Suprapubic skin (tissue), 4 donors: ENCODE measurements around the gene KANSL1. TPM values are rescaled to one million over a fixed set of nuclear protein-coding genes. Genes with fewer than 3 reads are reported as not detected.
"Not testable (repeated sequence)": the region's sequence is repeated elsewhere in the genome, so short reads cannot be mapped to it uniquely, and the experiment has no call there.

Experiments
- DNase-seq, 2 donors: peaks; one replicate each; pipeline ENCODE4 v3.0.0-alpha.2; 2019; ENCODE audit warnings: low spot score in 2 of 2
- H3K27ac ChIP-seq: fragments of 200-600 bp; sonication (generic); one replicate; pipeline ENCODE4 v1.5.1; 2019
- H3K27me3 ChIP-seq: fragments of 200-600 bp; sonication (generic); one replicate; pipeline ENCODE4 v1.5.1; 2019
- H3K36me3 ChIP-seq: fragments of 200-600 bp; sonication (generic); one replicate; pipeline ENCODE4 v1.5.1; 2019
- H3K4me1 ChIP-seq: fragments of 200-600 bp; sonication (generic); one replicate; pipeline ENCODE4 v1.5.1; 2019
- H3K4me3 ChIP-seq: fragments of 200-600 bp; sonication (generic); one replicate; pipeline ENCODE4 v1.5.1; 2019; ENCODE audit warnings: mild to moderate bottlenecking
- H3K9me3 ChIP-seq: fragments of 200-600 bp; sonication (generic); one replicate; pipeline ENCODE4 v1.5.1; 2019
- EP300 ChIP-seq: sonication (generic); formaldehyde crosslinking; IDR thresholded peaks from one replicate; pipeline ENCODE4 v1.6.1; 2017; ENCODE audit warnings: antibody characterized with exemption
- POLR2A ChIP-seq, 2 donors: fragments of 450-650 bp; IDR thresholded peaks; one replicate each; pipeline ENCODE4 v1.6.1; 2017; ENCODE audit warnings: antibody characterized with exemption in 2 of 2, mild to moderate bottlenecking in 2 of 2, moderate library complexity in 2 of 2
- POLR2AphosphoS5 ChIP-seq, 3 donors: sonication (generic); formaldehyde crosslinking; IDR thresholded peaks; one replicate each; pipeline ENCODE4 v1.6.1; 2017; ENCODE audit warnings: antibody characterized with exemption in 3 of 3
- WGBS: methylation state at CpG from one replicate; pipeline ENCODE4 v1.1.5; 2018; 5-methylcytosine and 5-hydroxymethylcytosine counted together
- total RNA-seq, 4 donors: library from RNA; depleted of rRNA; stranded (reverse); fragments of >200 nt; gene quantifications; one replicate each; pipeline ENCODE4 v1.1.0, GENCODE V29; 2016
- TF ChIP-seq, protein P1 (sequence below), 2 donors: fragments of 200-600 bp in 1 of 2; fragments of 450-650 bp in 1 of 2; sonication (generic) in 1 of 2; IDR thresholded peaks; one replicate each; pipeline ENCODE4 v1.5.1; 2016 to 2019; ENCODE audit warnings: antibody characterized with exemption in 2 of 2, mild to moderate bottlenecking in 1 of 2, moderate library complexity in 1 of 2

The KANSL1 gene
- total RNA-seq, 4 donors from 2014 or later, result 68.2 to 187 (median 79.0) TPM

DNA sequence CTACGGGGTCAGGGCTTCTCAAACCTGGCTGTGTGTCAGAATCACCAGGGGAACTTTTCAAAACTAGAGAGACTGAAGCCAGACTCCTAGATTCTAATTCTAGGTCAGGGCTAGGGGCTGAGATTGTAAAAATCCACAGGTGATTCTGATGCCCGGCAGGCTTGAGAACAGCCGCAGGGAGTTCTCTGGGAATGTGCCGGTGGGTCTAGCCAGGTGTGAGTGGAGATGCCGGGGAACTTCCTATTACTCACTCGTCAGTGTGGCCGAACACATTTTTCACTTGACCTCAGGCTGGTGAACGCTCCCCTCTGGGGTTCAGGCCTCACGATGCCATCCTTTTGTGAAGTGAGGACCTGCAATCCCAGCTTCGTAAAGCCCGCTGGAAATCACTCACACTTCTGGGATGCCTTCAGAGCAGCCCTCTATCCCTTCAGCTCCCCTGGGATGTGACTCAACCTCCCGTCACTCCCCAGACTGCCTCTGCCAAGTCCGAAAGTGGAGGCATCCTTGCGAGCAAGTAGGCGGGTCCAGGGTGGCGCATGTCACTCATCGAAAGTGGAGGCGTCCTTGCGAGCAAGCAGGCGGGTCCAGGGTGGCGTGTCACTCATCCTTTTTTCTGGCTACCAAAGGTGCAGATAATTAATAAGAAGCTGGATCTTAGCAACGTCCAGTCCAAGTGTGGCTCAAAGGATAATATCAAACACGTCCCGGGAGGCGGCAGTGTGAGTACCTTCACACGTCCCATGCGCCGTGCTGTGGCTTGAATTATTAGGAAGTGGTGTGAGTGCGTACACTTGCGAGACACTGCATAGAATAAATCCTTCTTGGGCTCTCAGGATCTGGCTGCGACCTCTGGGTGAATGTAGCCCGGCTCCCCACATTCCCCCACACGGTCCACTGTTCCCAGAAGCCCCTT lies 183.3 kb downstream of the KANSL1 start:
- H3K4me1 ChIP-seq, result peaks cover 11% of the 10 kb centered on the region
- 82% methylated on average over 30 of the region's 33 CpGs for whole genome bisulfite sequencing
- H3K27me3 ChIP-seq, result no peaks in the 10 kb centered on the region
- no peak overlapping the region for H3K4me3 ChIP-seq
- H3K9me3 ChIP-seq, result no peaks in the 10 kb centered on the region
- no peaks in the 10 kb centered on the region for H3K36me3 ChIP-seq
- no peak overlapping the region for H3K27ac ChIP-seq
- no peak for DNase-seq
- no peak for TF ChIP-seq POLR2A (IDR thresholded peaks at IDR 0.05)
- TF ChIP-seq, protein P1, sequence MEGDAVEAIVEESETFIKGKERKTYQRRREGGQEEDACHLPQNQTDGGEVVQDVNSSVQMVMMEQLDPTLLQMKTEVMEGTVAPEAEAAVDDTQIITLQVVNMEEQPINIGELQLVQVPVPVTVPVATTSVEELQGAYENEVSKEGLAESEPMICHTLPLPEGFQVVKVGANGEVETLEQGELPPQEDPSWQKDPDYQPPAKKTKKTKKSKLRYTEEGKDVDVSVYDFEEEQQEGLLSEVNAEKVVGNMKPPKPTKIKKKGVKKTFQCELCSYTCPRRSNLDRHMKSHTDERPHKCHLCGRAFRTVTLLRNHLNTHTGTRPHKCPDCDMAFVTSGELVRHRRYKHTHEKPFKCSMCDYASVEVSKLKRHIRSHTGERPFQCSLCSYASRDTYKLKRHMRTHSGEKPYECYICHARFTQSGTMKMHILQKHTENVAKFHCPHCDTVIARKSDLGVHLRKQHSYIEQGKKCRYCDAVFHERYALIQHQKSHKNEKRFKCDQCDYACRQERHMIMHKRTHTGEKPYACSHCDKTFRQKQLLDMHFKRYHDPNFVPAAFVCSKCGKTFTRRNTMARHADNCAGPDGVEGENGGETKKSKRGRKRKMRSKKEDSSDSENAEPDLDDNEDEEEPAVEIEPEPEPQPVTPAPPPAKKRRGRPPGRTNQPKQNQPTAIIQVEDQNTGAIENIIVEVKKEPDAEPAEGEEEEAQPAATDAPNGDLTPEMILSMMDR (IDR thresholded peaks at IDR 0.05), result no peak
- TF ChIP-seq POLR2AphosphoS5 (IDR thresholded peaks at IDR 0.05), result no peak
- TF ChIP-seq EP300, result no peak

DNA sequence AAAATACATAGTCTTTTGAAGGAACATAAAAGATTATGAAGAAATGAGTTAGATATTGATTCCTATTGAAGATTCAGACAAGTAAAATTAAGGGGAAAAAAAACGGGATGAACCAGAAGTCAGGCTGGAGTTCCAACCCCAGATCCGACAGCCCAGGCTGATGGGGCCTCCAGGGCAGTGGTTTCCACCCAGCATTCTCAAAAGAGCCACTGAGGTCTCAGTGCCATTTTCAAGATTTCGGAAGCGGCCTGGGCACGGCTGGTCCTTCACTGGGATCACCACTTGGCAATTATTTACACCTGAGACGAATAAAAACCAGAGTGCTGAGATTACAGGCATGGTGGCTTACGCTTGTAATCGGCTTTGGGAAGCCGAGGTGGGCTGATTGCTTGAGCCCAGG lies 184.6 kb downstream of the KANSL1 start:
- 91% methylated on average over 9 of the region's 9 CpGs for WGBS
- Histone ChIP-seq H3K9me3 (no peaks in the 10 kb centered on the region), H3K4me1 (peaks cover 9% of the 10 kb centered on the region), H3K36me3 (no peaks in the 10 kb centered on the region), H3K27ac (no peak overlapping the region), H3K27me3 (no peaks in the 10 kb centered on the region), H3K4me3 (no peak overlapping the region)
- TF ChIP-seq POLR2AphosphoS5 (IDR thresholded peaks at IDR 0.05), result no peak
- no peak for TF ChIP-seq POLR2A (IDR thresholded peaks at IDR 0.05)
- TF ChIP-seq, protein P1 (IDR thresholded peaks at IDR 0.05), result no peak
- no peak for TF ChIP-seq EP300
- no peak for DNase-seq

- Histone ChIP-seq H3K27ac (no peak overlapping the region), H3K36me3 (no peaks in the 10 kb centered on the region), H3K27me3 (no peaks in the 10 kb centered on the region), H3K4me3 (no peak overlapping the region), H3K4me1 (peaks cover 9% of the 10 kb centered on the region), H3K9me3 (no peaks in the 10 kb centered on the region)
- 74% methylated on average over 2 of the region's 2 CpGs for WGBS
- TF ChIP-seq, protein P1 (IDR thresholded peaks at IDR 0.05), result no peak
- TF ChIP-seq POLR2AphosphoS5 (IDR thresholded peaks at IDR 0.05) (no peak), POLR2A (IDR thresholded peaks at IDR 0.05) (no peak), EP300 (no peak)
- no peak for DNase-seq
Measured at GRCh38 chr17:46007461-46007965, 185.7 kb downstream of the KANSL1 start.

GRCh38 chr17:46006082-46006481 lies 187.1 kb downstream of the KANSL1 start:
- H3K36me3 ChIP-seq, H3K27me3 ChIP-seq, H3K27ac ChIP-seq, H3K4me1 ChIP-seq, H3K4me3 ChIP-seq, DNase-seq, H3K9me3 ChIP-seq: not testable (repeated sequence)
- WGBS, result 97% methylated on average over 1 of the region's 1 CpG

DNA sequence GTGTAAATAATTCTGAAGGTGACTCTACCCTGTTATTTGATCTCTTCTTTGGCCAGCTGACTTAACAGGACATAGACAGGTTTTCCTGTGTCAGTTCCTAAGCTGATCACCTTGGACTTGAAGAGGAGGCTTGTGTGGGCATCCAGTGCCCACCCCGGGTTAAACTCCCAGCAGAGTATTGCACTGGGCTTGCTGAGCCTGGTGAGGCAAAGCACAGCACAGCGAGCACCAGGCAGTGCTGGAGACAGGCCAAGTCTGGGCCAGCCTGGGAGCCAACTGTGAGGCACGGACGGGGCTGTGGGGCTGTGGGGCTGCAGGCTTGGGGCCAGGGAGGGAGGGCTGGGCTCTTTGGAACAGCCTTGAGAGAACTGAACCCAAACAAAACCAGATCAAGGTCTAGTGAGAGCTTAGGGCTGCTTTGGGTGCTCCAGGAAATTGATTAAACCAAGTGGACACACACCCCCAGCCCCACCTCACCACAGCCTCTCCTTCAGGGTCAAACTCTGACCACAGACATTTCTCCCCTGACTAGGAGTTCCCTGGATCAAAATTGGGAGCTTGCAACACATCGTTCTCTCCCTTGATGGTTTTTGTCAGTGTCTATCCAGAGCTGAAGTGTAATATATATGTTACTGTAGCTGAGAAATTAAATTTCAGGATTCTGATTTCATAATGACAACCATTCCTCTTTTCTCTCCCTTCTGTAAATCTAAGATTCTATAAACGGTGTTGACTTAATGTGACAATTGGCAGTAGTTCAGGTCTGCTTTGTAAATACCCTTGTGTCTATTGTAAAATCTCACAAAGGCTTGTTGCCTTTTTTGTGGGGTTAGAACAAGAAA lies 189.1 kb downstream of the KANSL1 start:
- no peak for DNase-seq
- Histone ChIP-seq H3K4me1 (peaks cover 9% of the 10 kb centered on the region), H3K27ac (no peak overlapping the region), H3K9me3 (no peaks in the 10 kb centered on the region), H3K27me3 (no peaks in the 10 kb centered on the region), H3K36me3 (no peaks in the 10 kb centered on the region), H3K4me3 (no peak overlapping the region)
- WGBS, result 21% methylated on average over 6 of the region's 6 CpGs
- TF ChIP-seq POLR2A (IDR thresholded peaks at IDR 0.05) (no peak), POLR2AphosphoS5 (IDR thresholded peaks at IDR 0.05) (no peak), EP300 (no peak)
- TF ChIP-seq, protein P1 (IDR thresholded peaks at IDR 0.05), result no peak
